Measurements from ENCODE around the gene USP6. TPM values are rescaled to one million over a fixed set of nuclear protein-coding genes. Genes with fewer than 3 reads are reported as not detected.

Gene USP6
- total and polyA plus RNA-seq, 2 of the 13 experiments (the other 11 are each of a cell fraction or from before 2014, with no cell fraction given): 0.04 TPM; not detected in 1

DNA sequence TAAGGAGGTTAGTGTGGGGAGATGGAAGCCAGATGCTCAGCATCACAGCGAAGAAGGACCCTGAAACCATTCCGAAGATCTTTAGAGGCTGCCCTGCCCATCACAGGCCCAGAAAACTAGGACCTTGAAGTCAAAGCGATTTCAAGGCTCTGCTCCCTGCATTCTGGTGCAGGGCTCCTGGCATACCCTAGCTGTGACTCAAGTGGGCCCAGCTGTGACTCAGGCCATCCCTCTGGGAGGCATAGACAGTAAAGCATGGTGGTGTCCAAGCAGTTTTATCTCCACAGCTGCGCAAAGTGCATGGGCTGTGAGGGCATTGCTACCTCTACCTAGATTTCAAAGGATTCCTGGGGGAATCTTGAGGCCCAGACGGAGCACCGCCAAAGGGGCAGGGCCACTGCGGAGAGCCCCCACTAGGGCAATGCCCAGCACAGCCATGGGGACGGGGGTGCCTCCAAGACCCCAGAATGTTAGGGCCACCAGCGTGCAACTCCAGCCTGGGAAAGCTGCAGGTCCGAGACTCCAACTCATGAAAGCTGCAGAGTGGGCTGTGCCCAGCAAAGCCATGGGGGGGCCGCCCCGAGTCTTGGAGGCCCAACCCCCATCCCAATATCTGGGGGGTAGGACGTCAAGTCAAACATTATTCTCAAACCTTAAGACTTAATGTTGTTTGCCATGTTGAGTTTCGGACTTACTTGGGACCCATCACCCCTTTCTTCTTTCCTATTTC lies 87.5 kb downstream of the USP6 start:
- intact Hi-C loops (cut with micrococcal nuclease; ENCODE audit: unreplicated experiment) (no loop called here), in situ Hi-C loops (cut with HindIII; ENCODE audit: extremely low pct_ligation_motif_present, low pct_unique_long_range_greater_than_20kb) (no loop called here)
- ATAC-seq: no peak
- Histone ChIP-seq H3K4me1 (ENCODE audit: insufficient read depth, low read length) (no peaks in the 10 kb centered on the region), H4K20me1 (ENCODE audit: insufficient read depth, low read length) (no peaks in the 10 kb centered on the region), H3K4me2 (ENCODE audit: low read depth, low read length) (no peak overlapping the region), H3K79me2 (ENCODE audit: insufficient read depth, low read length) (no peaks in the 10 kb centered on the region), H3K27me3 (ENCODE audit: control insufficient read depth in 1 of 2, insufficient read depth in 2 of 2, low read length in 2 of 2) (no peaks in the 10 kb centered on the region), H3K27ac (ENCODE audit: extremely low read length, insufficient read depth, low read length) (no peak overlapping the region), H3K9me3 (ENCODE audit: low read length) (no peaks in the 10 kb centered on the region), H3K36me3 (replicated peaks in 1 of 2; ENCODE audit: control insufficient read depth in 1 of 2, insufficient read depth in 2 of 2, low read length in 2 of 2) (no peaks in the 10 kb centered on the region), H3K4me3 (replicated peaks in 1 of 3; ENCODE audit: insufficient read depth in 1 of 3, low read depth in 2 of 3, low read length in 3 of 3) (no peak overlapping the region), H3K9ac (ENCODE audit: insufficient read depth, low read depth, low read length) (no peak overlapping the region), H2AFZ (ENCODE audit: low read length) (no peak overlapping the region)
- no peak for FAIRE-seq
- no TSS peak for BruUV-seq (replicated peaks)
- DNase-seq (ENCODE audit: low spot score): no peak
- CTCF ChIA-PET (ENCODE audit: low intra/inter-chr PET ratio, low total read pairs): no interaction called here
- WGBS (ENCODE audit: low lambda C conversion rate): 57% methylated on average over 6 of the region's 14 CpGs
- TF ChIP-seq MXI1 (IDR thresholded peaks at IDR 0.05; ENCODE audit: borderline replicate concordance, low read depth, low read length) (no peak), ZNF792 (CRISPR knock-in tag; IDR thresholded peaks at IDR 0.05) (no peak), CREB1 (IDR thresholded peaks at IDR 0.05) (no peak), CREB1 (CRISPR knock-in tag; IDR thresholded peaks at IDR 0.05) (no peak), BORCS8-MEF2B (CRISPR knock-in tag; IDR thresholded peaks at IDR 0.05) (no peak), BRCA1 (CRISPR knock-in tag; IDR thresholded peaks at IDR 0.05) (no peak), MYC (CRISPR knock-in tag; IDR thresholded peaks at IDR 0.05; ENCODE audit: borderline replicate concordance) (no peak), ZNF790 (CRISPR knock-in tag; IDR thresholded peaks at IDR 0.05; ENCODE audit: borderline replicate concordance) (no peak), ZNF382 (CRISPR knock-in tag; IDR thresholded peaks at IDR 0.05; ENCODE audit: borderline replicate concordance) (no peak)
- TF ChIP-seq, protein P1, sequence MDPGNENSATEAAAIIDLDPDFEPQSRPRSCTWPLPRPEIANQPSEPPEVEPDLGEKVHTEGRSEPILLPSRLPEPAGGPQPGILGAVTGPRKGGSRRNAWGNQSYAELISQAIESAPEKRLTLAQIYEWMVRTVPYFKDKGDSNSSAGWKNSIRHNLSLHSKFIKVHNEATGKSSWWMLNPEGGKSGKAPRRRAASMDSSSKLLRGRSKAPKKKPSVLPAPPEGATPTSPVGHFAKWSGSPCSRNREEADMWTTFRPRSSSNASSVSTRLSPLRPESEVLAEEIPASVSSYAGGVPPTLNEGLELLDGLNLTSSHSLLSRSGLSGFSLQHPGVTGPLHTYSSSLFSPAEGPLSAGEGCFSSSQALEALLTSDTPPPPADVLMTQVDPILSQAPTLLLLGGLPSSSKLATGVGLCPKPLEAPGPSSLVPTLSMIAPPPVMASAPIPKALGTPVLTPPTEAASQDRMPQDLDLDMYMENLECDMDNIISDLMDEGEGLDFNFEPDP (CRISPR knock-in tag; conservative IDR thresholded peaks at IDR 0.05): no peak
- TF ChIP-seq, protein P2, sequence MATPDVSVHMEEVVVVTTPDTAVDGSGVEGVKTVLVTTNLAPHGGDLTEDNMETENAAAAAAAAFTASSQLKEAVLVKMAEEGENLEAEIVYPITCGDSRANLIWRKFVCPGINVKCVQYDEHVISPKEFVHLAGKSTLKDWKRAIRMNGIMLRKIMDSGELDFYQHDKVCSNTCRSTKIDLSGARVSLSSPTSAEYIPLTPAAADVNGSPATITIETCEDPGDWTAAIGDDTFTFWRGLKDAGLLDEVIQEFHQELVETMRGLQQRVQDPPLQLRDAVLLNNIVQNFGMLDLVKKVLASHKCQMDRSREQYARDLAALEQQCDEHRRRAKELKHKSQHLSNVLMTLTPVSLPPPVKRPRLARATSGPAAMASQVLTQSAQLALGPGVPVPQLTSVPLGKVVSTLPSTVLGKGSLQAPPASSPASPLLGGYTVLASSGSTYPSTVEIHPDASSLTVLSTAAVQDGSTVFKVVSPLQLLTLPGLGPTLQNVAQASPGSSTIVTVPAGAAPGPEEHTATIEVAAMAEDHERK (CRISPR knock-in tag; IDR thresholded peaks at IDR 0.05; ENCODE audit: low read depth): no peak
- POLR2A ChIA-PET: no interaction called here

Data from HepG2 (cell line).